Embryonic facial prominence (tissue), 1 donor: ENCODE data around the gene C19orf47.
"Not testable (repeated sequence)": the region's sequence is repeated elsewhere in the genome, so short reads cannot be mapped to it uniquely, and the experiment has no call there.

Experiments
- DNase-seq: peaks from one replicate; pipeline ENCODE4 v3.0.0-alpha.2; 2016; ENCODE audit errors: extremely low spot score

C19orf47 gene

GRCh38 chr19:40377876-40378385 is 29.7 kb upstream of the C19orf47 start:
- DNase-seq, result no peak

- no peak for DNase-seq
Observed at GRCh38 chr19:40376286-40376862, 28.2 kb upstream of the C19orf47 start.

- DNase-seq, result no peak
Observed at GRCh38 chr19:40374084-40374483, 25.9 kb upstream of the C19orf47 start.

DNA sequence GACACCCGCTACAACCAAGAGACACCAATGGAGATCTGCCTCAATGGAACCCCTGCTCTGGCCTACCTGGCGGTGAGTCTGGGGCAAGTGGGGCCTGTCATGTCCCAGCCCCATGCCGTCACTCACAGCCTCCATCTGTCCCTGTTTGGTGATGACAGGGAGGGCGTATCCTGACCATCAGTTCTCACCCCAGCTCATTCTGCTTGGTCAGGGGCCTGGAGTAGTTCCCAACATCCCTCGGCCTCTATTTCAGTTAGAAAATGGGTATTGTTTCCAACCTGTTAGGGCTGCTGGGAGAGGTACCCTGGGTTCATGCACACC is 23.6 kb upstream of the C19orf47 start:
- no peak for DNase-seq

GRCh38 chr19:40370997-40371801 is 23.0 kb upstream of the C19orf47 start:
- DNase-seq, result no peak

DNA sequence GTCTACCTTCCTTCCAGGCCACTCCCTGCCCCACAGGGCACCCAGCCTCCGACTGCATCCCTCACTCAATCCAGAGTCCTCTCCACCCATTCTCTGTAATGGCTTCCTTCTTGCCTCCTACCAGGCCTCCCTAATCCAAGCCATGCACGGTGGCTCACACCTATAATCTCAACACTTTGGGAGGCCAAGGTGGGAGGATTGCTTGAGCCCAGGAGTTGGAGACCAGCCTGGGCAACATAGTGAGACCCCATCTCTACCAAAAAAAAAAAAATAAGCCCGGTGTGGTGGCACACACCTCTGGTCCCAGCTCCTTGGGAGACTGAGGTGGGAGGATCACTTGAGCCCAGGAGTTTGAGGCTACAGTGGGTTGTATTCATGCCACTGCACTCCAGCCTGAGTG is 22.1 kb upstream of the C19orf47 start:
- not testable (repeated sequence) for DNase-seq

- no peak for DNase-seq
Observed at GRCh38 chr19:40369797-40370196, 21.6 kb upstream of the C19orf47 start.

DNA sequence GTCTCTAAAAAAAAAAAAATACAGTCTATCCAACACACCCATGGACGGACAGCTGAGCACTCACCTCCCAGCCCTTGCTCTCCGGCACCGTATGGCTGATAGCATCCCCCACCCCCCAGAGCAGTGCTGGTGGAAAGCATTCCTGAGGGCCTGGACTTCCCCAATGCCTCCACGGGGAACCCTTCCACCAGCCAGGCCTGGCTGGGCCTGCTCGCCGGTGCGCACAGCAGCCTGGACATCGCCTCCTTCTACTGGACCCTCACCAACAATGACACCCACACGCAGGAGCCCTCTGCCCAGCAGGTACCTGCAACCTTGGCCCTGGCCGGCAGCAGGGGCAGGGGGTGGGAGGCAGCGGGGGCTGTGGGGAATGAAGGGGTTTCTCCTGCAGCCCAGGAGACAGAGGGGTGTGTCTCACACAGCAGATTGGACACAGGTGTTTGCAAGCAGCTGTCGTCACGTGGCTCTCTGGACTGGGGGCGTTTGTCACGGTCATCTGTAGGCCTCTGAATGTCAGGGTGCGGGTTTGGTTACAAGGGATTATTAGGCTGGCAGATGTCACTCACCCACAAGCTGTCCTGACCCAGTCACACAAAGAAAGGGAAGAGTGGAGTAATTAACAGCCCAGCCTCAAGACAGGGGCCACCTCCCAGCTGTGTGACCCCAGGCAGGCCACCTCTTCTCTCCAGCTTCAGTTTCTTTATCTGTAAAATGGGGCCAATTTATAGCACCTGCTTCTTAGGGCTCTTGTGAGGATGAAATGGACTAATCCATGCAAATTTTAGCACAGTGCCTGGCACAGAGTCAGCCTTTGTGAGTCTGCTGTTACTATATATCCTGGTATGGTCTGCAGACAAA is 19.6 kb upstream of the C19orf47 start:
- no peak for DNase-seq

- DNase-seq, result peak; percentile 25
Observed at GRCh38 chr19:40366697-40367561, 18.7 kb upstream of the C19orf47 start.

DNA sequence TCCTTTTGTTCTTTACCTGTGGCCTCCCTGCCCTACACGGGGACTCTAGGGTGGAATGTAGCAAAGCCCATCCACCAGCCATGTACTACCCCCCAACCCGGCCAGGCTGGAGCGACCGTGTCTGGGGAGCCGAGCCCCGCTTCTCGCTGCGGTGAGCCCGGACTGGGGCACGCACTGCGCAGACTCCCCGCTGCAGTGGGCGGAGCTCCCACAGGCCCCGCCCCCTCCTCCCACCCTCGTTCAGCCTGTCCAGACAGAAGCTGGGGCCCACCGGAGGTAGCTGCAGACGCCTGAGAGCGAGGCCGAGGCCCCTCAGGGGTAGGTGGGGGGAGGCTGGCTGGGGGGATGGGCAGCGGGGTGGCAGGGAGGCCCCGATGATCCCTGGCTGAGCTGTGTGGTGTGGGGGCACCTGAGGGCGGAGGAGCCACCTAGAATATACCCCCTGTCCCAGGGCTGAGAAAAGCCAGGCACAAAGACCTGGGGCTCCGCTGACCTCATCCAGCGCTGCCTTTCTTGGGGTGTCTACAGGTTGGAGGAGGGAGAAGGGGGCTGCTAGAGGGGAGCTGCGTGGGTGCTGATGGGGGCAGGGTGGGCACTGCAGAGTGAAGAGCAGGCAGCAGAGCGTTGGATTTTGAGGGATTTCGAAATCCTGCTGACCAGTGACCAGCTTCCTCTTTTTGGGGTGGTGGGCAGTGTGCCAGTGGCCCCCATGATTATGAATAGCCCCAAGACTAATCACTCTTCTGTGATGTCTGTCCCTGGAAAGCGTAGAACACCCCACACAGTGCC is 17.6 kb upstream of the C19orf47 start:
- peak; percentile 66 for DNase-seq

GRCh38 chr19:40365010-40365409 is 16.8 kb upstream of the C19orf47 start:
- no peak for DNase-seq

DNA sequence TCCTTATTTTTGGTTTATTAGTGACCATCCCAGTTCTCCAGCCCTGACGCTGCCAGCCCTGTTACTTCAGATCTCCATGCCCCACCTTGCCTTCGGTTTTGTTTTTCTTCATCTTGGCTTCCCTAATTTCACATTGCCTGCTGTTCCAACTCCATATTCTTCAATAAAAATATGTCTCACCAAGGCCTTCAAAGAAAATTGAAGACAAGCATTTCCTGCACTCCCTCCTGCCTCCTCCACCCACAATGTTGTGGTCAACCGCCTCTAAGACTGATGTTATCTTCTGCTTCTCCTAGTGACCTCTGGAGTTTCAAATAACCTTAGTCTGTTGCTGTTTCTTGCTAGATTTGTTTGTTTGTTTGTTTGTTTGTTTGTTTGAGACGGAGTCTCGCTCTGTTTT is 14.9 kb upstream of the C19orf47 start:
- DNase-seq, result no peak

GRCh38 chr19:40362160-40362559 is 14.0 kb upstream of the C19orf47 start:
- no peak for DNase-seq

DNA sequence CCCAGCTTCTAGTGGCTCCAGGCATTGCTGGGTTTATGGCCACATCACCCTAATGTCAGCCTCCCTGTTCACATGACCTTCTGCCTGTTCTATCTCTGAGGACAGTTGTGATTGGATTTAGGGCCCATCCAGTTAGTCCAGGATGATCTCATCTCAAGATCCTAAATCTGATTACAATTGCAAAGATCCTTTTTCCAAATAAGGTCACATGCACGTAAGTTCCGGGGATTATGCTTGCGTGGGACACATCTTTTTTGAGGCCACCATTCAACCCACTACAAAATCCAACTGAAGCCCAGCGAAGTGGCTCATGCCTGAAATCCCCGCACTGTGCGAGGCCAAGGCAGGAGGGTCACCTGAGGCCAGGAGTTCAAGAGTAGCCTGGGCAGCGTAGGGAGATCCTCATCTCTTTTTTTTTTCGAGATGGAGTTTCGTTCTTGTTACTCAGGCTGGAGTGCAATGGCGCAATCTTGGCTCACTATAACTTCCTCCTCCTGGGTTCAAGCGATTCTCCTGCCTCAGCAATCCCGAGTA is 12.6 kb upstream of the C19orf47 start:
- no peak for DNase-seq

GRCh38 chr19:40360020-40360707 is 12.0 kb upstream of the C19orf47 start:
- no peak for DNase-seq

- DNase-seq, result no peak
Observed at GRCh38 chr19:40358773-40359172, 10.6 kb upstream of the C19orf47 start.

DNA sequence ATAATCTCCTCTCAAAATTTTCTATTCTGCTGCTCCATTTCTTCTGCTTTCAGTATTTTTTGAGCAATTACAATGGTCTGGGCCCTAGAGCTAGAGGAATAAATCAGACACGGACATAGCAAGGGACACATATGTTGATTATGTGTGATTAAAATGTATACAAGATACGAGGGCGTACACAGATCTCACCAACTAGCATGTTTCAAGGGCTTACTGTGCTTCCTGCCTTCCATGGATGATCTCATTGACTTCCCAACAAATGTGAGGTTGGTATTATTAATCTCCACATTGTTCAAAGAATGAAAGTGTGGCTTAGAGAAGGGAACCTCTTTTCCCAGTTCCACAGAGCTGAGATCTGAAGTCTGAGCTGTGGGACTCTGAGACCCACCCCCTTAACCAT is 9.4 kb upstream of the C19orf47 start:
- DNase-seq, result no peak

GRCh38 chr19:40356681-40357595 is 8.7 kb upstream of the C19orf47 start:
- DNase-seq, result no peak
